ENCODE data around the gene PIK3CD.

Gene PIK3CD

DNA sequence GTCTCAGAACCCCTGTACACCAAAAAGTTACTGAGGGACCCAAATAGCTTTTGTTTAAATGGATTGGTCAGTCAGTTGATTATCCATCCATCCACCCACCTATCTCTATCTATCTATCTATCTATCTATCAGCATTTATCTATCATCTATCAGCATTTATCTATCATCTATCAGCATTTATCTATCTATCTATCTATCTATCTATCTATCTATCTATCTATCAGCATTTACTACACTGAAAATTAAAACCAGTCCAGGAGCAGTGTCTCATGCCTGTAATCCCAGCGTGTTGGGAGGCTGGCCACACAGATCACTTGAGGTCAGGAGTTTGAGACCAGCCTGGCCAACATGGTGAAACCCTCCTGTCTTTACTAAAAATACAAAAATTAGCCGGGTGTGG is 125.2 kb downstream of the PIK3CD start:
- no peak for DNase-seq
